HG03342 (cell line): ENCODE data around the gene CLDN20.

Experiments
- ATAC-seq: cut with Tn5 transposase; IDR thresholded peaks from one replicate; pipeline ENCODE4 v1.9.1; 2021; ENCODE audit warnings: mild to moderate bottlenecking, moderate library complexity; ENCODE audit not compliant: unreplicated experiment

The CLDN20 gene

GRCh38 chr6:155244434-155244833 is 19.4 kb upstream of the CLDN20 start:
- no peak for ATAC-seq

DNA sequence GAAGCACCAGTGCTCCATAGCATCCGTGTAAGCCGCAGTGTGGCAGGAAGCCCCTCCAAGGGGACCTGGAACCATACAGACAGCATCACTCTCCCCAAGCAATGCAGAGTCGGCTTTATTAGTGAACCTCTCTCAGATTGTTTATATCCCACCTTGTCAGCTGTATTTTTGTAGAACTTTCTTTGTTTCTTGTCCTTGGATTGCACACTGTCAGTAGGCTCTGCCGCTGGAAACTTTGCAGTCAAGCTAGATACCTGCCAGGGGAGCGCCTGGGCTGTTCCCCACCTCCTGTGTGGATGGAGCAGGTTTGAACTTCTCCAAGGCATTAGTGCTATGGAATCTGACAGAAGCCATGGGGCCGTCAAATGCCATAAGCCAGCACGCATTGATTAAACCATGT is 18.6 kb upstream of the CLDN20 start:
- ATAC-seq = no peak

- no peak for ATAC-seq
Measured at GRCh38 chr6:155245831-155246230, 18.0 kb upstream of the CLDN20 start.

- ATAC-seq = no peak
Measured at GRCh38 chr6:155246825-155247224, 17.0 kb upstream of the CLDN20 start.

DNA sequence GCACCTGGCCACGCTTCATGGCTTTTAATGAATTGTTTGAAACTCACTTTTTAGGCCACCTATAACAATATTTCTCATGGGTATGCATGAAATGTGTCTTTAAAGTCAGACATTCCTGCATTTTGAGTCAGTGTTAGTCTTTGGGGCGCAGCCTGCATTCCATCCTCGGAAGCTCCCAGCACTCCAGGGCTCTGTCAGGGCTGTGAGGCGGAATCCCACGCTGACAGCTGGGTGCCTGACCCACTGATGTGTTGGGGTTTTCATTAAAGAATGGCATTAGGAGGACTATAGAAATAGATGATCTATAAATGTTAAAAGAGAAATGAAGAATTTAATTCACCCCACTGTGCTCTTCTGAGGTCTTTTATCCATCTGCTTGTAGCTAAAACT is 16.2 kb upstream of the CLDN20 start:
- ATAC-seq = no peak

DNA sequence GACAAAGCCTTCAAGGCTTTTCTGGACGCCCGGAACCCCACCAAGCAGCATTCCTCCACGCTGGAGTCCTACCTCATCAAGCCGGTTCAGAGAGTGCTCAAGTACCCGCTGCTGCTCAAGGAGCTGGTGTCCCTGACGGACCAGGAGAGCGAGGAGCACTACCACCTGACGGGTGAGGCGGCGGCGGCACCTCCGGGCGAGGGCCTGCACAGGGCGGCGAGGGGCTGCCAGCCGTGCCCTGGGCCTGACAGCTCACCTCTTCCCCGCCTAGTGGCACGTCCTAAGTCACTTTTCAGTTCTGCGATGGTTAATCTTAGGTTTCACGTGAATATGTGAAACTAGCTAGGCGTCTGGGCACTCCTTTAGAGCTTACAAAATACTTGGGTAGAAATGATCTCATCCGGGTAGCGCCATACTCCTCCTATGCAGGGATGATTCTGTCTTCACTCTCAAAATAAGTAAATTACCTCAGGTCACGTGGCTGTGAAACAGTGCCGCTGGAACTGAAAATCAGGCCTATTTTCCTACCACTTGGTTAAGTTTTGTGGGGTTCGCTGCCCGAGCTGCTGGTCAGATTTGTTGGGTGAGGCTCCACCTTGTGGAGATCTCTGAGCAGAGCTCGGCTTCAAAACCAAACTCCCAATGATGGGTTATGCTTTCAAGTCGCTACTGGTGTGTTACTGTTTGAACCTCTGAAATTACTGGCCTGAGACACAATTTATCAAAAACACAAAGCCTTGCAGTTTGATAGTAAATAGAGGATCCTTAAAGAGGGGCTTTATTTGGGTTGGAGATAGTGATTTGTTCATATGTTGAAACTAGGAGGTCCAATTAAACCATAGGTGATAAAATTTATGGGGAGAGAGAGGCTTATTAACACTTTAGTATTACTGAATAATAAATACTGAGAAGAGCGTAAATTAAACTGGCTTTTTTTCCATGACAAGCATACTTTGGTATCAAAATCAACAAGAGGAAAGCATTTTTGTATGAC is 15.5 kb upstream of the CLDN20 start:
- ATAC-seq = no peak

DNA sequence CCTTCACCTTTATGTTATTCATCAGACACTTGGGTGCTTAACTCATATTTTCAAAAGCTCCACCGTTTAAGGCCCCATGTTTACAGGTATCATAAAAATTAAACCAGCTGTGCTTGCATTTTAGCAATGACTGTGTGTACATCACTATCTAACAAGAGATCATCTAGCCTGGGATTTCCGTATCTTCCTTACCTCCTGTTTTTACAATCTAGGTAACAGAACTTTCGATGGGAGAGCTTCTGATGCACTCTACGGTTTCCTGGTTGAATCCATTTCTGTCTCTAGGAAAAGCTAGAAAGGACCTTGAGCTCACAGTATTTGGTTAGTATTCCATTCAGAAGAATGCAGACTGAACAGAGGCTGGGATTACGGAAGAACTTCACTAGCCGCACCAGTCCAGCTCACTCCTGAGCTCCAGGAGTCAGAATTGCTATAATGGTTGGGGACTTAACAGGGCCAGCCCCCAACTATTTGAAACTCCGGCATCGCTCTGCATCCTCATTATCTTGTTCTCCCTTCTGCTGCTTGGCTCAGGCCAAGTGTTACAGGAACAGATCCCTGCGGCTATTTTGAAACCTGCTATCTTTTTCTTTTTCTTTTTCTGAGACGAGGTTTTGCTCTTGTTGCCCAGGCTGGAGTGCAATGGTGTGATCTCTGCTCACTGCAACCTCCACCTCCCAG is 13.0 kb upstream of the CLDN20 start:
- ATAC-seq = no peak

GRCh38 chr6:155252581-155252980 is 11.2 kb upstream of the CLDN20 start:
- no peak for ATAC-seq

GRCh38 chr6:155253337-155253736 is 10.5 kb upstream of the CLDN20 start:
- no peak for ATAC-seq

DNA sequence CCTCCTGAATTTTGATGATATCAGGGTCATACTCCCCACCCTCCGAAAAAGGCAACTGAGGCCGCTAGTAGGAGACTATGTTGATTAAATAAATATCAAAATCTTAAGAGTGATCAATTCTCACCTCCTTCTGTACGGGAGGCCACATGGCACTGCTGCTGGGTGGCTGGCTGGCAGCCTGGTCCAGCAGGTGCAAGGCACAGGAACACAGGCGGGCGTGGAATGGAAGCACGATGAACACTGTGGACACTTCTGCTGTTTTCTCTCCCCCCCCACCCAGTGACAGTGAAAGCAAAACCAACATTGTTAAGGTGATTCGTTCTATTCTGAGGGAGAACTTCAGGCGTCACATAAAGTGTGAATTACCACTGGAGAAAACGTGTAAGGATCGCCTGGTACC is 9.7 kb upstream of the CLDN20 start:
- ATAC-seq = no peak

DNA sequence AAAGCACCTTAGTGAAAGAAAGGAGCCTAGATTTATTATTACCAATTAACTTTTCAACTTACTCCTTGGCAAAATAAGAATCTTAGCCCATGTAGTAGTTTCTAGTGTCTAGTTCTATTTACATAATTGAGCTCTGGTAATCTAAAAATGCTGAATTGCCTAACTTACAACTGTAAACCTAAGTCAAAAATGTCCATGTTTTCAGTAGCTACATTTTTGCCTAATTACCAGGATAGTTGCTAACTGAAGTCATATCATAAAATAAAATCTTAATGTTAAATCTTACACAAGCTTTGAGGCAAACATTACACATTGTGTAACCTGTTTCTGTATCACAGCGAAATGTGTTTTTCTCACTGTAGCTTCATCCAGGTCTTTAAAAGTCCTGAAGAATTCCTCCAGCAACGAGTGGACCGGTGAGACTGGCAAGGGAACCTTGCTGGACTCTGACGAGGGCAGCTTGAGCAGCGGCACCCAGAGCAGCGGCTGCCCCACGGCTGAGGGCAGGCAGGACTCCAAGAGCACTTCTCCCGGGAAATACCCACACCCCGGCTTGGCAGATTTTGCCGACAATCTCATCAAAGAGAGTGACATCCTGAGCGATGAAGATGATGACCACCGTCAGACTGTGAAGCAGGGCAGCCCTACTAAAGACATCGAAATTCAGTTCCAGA is 7.6 kb upstream of the CLDN20 start:
- no peak for ATAC-seq

DNA sequence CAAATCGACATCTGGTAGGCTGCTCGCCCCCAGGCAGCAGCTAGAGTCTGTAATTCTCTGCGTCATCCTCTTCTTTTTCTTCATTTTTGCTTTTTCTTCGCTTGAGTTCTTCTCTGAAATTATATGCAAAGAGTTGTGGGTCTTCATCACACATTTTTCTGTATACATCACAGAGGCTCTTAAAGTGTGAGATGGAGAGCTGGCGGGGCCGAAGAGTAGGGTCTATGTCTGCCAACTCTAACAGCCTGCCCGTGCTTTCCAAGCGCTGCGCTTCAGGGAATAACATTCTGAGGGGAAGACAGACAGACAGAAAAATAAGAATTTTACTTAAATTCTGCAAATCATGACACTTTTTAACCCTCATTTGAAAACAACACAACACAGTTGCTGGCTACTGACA is 6.0 kb upstream of the CLDN20 start:
- ATAC-seq = no peak

DNA sequence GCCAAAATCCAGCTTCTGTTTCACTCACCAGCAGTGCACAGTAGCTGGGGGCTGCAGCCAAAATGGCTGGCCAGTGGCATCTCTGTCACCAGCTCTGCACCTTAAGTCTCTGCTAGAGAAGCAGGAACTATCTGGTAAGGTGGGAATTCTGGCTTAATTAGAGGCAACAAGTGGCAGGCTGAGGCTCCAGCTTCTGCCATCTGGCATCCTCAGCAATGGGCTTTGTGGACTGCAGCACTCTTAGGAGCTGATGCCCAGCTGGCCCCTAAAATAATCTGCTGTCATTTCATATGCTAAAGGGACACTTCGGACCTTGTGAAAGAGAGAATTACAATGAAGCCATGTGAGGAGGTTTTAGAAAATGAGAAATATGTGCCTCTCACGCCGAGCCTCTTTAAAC is 4.6 kb upstream of the CLDN20 start:
- no peak for ATAC-seq

- no peak for ATAC-seq
Measured at GRCh38 chr6:155259897-155260296, 3.9 kb upstream of the CLDN20 start.

DNA sequence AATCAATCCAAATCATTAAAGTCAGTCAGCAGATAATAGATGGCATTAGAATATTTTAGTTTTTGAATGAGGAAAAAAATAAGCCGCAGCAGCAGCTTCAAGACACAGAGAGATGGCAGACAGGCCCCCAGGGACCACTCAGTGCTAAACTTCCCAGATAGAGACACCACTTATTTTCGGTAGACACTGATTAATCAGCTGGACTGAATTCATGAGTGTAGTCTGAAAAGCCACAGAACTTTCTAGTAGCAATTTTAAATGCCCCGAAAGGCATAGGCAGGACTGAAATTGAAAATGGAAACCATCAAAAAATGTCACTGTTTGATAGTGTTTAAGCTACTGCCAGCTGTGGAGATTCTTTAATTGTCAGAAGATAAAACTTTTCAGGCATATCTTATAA is 3.1 kb upstream of the CLDN20 start:
- no peak for ATAC-seq

- no peak for ATAC-seq
Measured at GRCh38 chr6:155261111-155261900, 2.5 kb upstream of the CLDN20 start.

DNA sequence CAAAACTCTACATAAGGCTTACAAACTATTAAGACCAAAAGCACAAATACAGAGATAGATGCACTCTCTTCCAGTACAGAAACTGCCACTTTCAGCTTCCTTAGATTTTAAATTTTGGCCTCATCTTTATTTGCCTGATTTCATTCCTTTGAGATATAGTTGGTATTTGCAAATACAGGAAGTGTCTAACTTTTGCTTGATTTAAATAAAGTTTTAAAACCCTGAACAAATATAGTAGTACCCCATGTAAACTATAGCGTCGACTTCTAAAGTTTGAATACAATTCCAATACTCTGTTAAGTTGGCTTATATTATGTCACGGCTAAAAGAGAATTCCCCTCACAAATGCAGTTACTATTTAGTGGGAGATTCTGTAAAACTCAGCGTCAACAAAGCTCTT is 1.2 kb upstream of the CLDN20 start:
- no peak for ATAC-seq

DNA sequence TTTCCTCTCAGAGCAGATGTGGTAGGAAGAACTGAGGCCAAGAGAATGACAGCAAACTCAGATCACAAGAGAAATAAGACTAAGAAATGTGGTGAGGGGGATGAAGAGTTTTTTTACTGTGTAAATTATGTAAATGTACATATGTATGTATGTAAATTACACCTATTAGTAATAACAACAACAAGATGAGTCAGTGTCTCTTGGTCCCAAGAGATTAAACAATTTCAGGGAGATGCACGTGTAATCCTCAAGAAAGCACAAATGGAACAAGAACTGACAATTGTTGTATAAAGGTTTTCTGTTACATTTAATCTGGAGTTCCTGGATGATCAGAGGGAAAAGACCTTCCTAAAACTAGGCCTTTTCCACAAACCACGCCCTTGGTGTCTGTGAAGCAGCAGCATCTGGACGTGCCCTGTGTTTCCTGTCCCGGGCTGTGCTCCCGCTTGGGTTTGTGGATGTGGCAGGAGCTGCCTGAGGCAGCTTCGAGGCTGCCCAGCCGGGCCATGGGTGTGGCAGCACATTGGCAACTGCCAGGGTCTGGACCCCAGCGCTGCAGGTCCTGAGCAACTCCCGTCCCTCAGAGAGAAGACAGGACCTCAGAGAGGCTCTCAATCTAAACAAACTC is 994 bp downstream of the CLDN20 start:
- no peak for ATAC-seq

DNA sequence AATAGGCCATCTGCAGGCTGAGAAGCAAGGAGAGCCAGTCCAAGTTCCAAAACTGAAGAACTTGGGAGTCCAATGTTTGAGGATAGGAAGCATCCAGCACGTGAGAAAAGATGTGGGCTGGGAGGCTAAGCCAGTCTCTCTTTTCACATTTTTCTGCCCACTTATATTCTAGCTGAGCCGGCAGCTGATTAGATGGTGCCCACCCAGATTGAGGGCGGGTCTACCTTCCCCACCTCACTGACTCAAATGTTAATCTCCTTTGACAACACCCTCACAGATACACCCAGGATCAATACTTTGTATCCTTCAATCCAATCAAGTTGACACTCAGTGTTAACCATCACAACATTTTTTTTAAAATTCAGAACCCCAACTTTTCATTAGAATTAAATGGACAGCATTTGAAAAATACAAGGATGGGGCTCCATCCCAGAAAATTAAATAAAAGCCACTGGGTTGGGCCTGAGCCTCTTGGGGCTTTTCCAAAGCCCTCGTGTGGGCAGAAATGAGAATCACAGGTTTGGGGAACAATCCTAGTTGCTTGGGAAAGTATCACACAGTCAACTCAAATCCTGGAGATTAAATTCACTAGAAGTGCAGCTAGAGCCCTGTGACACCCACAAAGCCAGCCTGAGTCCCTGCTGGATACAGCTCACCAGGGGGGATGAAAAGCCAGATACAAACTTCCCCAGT is 2.2 kb downstream of the CLDN20 start:
- ATAC-seq = no peak

DNA sequence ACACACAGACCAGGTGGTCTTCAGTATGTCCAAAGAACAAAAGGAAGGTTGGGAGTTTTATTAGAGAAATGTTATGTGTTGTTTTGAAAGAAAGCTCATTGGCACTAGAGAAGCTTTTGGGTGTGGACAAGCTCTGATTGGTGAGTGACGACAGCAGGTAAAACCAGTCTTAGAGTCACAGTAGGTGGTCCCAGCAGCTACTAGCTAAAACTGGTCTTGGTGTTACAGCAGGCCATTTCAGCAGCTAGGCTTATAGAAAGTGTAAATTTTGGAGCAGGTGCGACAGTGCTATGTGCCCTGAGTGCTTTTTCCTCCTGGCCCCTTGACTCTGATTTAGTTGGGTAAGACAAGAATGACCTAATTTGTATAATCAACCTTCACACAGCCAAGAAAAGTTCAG is 3.6 kb downstream of the CLDN20 start:
- ATAC-seq = no peak
